Measurements from ENCODE around the gene LINGO3. TPM values are rescaled to one million over a fixed set of nuclear protein-coding genes. Genes with fewer than 3 reads are reported as not detected.

LINGO3 gene, protein sequence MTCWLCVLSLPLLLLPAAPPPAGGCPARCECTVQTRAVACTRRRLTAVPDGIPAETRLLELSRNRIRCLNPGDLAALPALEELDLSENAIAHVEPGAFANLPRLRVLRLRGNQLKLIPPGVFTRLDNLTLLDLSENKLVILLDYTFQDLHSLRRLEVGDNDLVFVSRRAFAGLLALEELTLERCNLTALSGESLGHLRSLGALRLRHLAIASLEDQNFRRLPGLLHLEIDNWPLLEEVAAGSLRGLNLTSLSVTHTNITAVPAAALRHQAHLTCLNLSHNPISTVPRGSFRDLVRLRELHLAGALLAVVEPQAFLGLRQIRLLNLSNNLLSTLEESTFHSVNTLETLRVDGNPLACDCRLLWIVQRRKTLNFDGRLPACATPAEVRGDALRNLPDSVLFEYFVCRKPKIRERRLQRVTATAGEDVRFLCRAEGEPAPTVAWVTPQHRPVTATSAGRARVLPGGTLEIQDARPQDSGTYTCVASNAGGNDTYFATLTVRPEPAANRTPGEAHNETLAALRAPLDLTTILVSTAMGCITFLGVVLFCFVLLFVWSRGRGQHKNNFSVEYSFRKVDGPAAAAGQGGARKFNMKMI
- 2.1 and 3.1 TPM in 2 replicates for total RNA-seq
- polyA plus RNA-seq = 0.23 and 1.4 TPM in 2 replicates

DNA sequence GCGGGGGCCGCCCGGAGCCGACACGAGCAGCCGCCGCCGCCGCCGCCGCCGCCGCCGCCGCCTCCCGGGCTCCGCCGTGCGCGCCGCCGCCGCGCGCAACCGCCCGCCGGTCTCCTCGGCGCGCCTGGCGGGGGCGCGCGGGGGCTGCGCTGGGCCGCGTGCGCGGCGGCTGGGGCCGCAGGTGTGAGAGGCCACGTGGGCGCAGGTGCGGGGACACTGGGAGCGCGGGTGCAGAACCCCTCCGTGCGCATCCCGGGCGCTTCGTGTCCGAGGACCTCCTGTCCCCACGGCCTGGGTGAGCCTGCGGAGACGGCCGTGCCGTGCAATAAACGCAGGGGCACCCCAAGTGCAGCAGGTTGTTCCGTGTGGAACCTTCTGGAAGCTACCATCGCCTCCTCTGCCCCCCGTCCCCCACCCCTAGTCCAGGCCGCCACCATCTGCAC, at the start of gene LINGO3:
TSS of gene LINGO3 (minus strand) at position 41 of the 443 bp plus-strand sequence. CDS start 16,378 bp downstream, outside the sequence.
- TF ChIP-seq CTCF (IDR thresholded peaks at IDR 0.05; ENCODE audit: low read depth, low read length) = no peak
- Histone ChIP-seq H3K4me1 (ENCODE audit: low read depth) (no peaks in the 10 kb centered on the region), H3K27ac (no peak within 1 kb of the TSS), H3K27me3 (peaks cover 42% of the 10 kb centered on the region), H3K9me3 (ENCODE audit: low read depth) (no peaks in the 10 kb centered on the region), H3K4me3 (peak within 1 kb of the TSS; percentile 19), H3K36me3 (no peaks in the 10 kb centered on the region)
- DNase-seq (ENCODE audit: low read depth in 1 of 2, low spot score in 1 of 2) = peak in 1 of 2 donors; percentile 29

- DNase-seq (ENCODE audit: low read depth in 1 of 2, low spot score in 1 of 2) = no peak
- Histone ChIP-seq H3K4me3 (no peak overlapping the region), H3K27ac (no peak overlapping the region), H3K4me1 (ENCODE audit: low read depth) (no peaks in the 10 kb centered on the region), H3K36me3 (no peaks in the 10 kb centered on the region), H3K27me3 (peaks cover 22% of the 10 kb centered on the region), H3K9me3 (ENCODE audit: low read depth) (no peaks in the 10 kb centered on the region)
- TF ChIP-seq CTCF (IDR thresholded peaks at IDR 0.05; ENCODE audit: low read depth, low read length) = no peak
Measured at GRCh38 chr19:2356036-2356646, 48.2 kb upstream of the LINGO3 start.

DNA sequence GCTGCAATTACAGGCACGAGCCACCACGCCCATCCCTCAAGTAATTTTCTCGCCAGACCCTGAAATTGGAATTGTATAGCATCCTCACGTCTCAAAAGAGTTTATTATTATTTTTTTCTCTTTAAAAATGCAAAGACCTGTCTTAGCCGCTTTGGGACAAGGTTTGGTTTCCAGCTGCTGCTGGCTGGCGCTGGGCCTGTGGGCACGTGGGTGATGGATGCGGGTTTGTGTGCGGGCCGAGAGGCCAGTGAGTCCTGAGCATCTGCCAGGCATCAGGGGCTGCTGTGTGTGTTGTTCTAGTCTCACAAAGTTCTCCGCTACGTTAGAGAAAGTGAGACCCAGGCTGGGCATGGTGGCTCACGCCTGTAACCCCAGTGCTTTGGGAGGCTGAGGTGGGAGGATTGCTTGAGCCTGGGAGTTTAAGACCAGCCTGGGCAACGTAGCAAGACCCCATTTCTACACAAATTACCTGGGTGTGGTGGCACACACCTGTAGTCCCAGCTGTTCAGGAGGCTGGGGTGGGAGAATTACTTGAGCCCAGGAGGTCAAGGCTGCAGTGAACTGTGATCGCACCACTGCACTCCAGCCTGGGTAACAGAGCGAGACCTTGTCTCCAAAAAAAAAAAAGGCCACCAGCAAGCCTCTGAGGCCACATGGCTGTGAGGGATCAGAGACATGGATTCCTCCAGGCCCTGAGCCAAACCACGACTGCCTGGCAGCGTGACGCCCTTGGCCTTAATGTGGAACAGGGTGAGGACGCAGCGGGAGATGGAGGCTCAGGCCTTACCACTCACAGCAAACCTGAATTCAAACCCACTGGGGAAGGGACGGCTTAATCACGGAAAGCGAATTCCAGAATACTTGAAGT, 47.4 kb upstream of the LINGO3 start:
- no peaks in the 10 kb centered on the region for H3K9me3 ChIP-seq (ENCODE audit: low read depth)
- no peak for DNase-seq (ENCODE audit: low read depth in 1 of 2, low spot score in 1 of 2)
- no peak overlapping the region for H3K27ac ChIP-seq
- H3K4me1 ChIP-seq (ENCODE audit: low read depth) = no peaks in the 10 kb centered on the region
- no peaks in the 10 kb centered on the region for H3K36me3 ChIP-seq
- H3K4me3 ChIP-seq = no peak overlapping the region
- peaks cover 16% of the 10 kb centered on the region for H3K27me3 ChIP-seq
- no peak for TF ChIP-seq CTCF (IDR thresholded peaks at IDR 0.05; ENCODE audit: low read depth, low read length)

GRCh38 chr19:2354670-2355069, 46.7 kb upstream of the LINGO3 start:
- Histone ChIP-seq H3K27me3 (peaks cover 9% of the 10 kb centered on the region), H3K36me3 (no peaks in the 10 kb centered on the region), H3K9me3 (ENCODE audit: low read depth) (no peaks in the 10 kb centered on the region), H3K4me1 (ENCODE audit: low read depth) (no peaks in the 10 kb centered on the region), H3K4me3 (no peak overlapping the region), H3K27ac (no peak overlapping the region)
- TF ChIP-seq CTCF (IDR thresholded peaks at IDR 0.05; ENCODE audit: low read depth, low read length) = no peak
- DNase-seq (ENCODE audit: low read depth in 1 of 2, low spot score in 1 of 2) = no peak
